ENCODE results near the gene PIK3CG.

PIK3CG gene

DNA sequence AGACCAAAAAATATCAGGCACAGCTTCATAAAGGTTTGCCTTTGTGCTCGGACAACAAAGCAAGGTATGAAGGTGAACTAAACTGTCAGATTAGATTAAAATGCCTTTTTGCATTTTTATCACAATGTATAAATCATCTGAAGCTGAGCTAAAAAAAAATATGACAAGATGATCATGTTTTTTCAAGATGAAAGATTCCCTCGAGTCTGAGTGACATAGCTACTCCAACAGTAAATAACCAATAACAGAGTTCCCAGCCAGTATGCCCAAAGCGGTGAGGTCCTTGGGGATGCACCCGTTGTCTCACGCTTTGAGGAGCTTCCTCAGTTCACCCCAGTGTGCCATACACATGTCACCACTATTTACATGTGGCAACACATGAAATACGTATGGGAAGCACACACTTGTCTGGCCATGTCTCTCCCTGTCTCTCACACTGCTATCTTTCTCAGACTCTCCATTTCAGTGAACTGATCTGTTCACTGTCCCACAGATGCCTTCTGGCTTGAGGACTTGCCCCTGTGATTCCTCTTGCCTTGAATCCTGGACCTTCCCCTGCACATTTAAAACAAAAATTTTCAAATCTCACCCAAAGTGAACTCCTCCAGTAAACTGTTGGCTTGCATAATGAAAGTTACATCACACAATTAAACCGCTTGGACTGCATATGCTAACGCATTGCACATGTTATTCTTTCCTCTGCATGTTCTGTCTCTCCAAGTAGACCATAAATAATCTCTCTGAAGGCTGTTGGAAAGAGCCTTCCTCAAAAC, 2.6 kb upstream of the PIK3CG start:
- Histone ChIP-seq H3K4me3 (ENCODE audit: low read depth in 1 of 2, low read length in 2 of 2) (no peak overlapping the region), H3K27ac (ENCODE audit: low read length) (no peak overlapping the region), H3K36me3 (ENCODE audit: control insufficient read depth in 1 of 2, insufficient read depth in 2 of 2, low read length in 2 of 2) (no peaks in the 10 kb centered on the region), H3K9me3 (ENCODE audit: control insufficient read depth in 1 of 2, low read length in 2 of 2) (no peaks in the 10 kb centered on the region), H3K4me1 (ENCODE audit: control insufficient read depth in 1 of 2, insufficient read depth in 2 of 2, low read length in 2 of 2) (peaks cover 6 to 12% of the 10 kb centered on the region in 2 donors), H3K27me3 (ENCODE audit: low read depth, low read length) (no peaks in the 10 kb centered on the region)

DNA sequence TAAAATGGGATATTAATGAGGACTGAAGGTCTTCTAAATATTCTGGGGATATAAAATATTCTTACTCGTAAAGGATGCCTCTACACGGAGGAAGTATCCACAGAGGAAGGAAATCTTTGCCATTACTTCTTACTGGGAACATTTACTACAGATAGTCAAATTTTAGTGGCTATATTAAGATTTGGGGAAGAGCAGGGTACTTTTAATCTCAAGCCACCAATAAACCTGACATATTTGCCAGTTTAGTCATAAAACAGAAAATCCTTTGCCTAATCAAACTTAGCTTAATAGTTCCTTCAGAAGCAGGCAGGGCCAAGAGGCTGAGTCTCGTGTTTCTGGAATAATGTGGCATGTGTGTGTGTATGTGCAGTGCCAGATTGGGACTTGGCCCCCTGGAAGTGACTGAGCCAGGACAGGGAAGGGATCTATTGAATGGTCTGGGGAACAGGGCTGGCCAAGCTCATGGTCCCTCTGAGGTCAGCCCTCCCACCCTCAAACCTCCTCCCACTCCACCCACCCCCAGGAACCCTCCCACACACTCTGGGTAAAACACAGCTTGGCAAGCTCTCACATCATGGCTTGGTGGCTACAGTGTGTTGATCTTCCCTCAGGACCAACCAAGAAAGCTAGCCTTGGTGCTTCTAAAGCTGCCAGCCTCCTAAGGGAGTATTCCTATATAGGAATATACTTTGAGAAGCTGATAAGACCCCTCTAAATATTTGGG, 1.6 kb upstream of the PIK3CG start:
- Histone ChIP-seq H3K36me3 (ENCODE audit: control insufficient read depth in 1 of 2, insufficient read depth in 2 of 2, low read length in 2 of 2) (peaks cover 0 to 5% of the 10 kb centered on the region in 2 donors), H3K9me3 (ENCODE audit: control insufficient read depth in 1 of 2, low read length in 2 of 2) (no peaks in the 10 kb centered on the region), H3K4me3 (ENCODE audit: low read depth in 1 of 2, low read length in 2 of 2) (no peak overlapping the region), H3K27me3 (ENCODE audit: low read depth, low read length) (no peaks in the 10 kb centered on the region), H3K27ac (ENCODE audit: low read length) (no peak overlapping the region), H3K4me1 (ENCODE audit: control insufficient read depth in 1 of 2, insufficient read depth in 2 of 2, low read length in 2 of 2) (peaks cover 6 to 12% of the 10 kb centered on the region in 2 donors)

DNA sequence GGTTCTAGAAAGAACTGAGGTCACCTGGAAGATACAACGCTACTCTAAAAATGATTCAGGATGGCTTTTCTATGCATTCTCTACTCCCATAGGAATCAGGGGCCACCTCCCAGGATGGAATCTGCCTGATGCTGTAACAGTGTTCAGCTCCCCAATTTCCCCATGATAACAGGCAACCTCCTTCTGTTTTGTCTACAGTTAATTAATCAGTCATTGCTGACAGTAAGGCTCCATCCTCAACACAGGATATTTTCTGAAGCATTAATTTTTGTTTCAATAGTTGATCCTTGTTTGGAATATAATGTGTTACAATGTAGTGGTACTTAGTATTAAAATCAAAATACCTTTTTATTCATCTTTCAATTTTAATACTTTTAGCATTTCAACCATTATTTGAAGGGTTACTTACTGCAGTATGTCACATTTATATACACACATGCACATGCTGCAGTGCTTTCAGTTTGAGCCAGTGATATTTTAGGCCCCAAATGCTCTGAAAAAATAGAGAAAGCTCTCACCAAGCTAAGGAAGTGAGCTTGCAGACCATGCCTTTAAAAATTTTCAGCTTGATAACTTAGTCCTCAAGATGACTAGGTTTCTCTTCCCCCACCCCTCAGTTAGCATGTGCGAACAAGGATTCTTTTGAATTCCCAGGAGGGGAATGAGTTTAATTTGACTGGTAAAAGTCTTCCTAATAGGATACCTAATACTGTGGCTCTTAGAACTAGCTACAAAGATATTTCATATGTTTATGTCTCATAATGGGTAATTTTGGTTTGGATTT, 592 bp upstream of the PIK3CG start:
- Histone ChIP-seq H3K27me3 (ENCODE audit: low read depth, low read length) (no peaks in the 10 kb centered on the region), H3K27ac (ENCODE audit: low read length) (peak overlapping the region; percentile 74), H3K4me1 (ENCODE audit: control insufficient read depth in 1 of 2, insufficient read depth in 2 of 2, low read length in 2 of 2) (peaks cover 0 to 12% of the 10 kb centered on the region in 2 donors), H3K36me3 (ENCODE audit: control insufficient read depth in 1 of 2, insufficient read depth in 2 of 2, low read length in 2 of 2) (peaks cover 0 to 5% of the 10 kb centered on the region in 2 donors), H3K4me3 (ENCODE audit: low read depth in 1 of 2, low read length in 2 of 2) (peak overlapping the region; percentile 51 to 59), H3K9me3 (ENCODE audit: control insufficient read depth in 1 of 2, low read length in 2 of 2) (no peaks in the 10 kb centered on the region)

DNA sequence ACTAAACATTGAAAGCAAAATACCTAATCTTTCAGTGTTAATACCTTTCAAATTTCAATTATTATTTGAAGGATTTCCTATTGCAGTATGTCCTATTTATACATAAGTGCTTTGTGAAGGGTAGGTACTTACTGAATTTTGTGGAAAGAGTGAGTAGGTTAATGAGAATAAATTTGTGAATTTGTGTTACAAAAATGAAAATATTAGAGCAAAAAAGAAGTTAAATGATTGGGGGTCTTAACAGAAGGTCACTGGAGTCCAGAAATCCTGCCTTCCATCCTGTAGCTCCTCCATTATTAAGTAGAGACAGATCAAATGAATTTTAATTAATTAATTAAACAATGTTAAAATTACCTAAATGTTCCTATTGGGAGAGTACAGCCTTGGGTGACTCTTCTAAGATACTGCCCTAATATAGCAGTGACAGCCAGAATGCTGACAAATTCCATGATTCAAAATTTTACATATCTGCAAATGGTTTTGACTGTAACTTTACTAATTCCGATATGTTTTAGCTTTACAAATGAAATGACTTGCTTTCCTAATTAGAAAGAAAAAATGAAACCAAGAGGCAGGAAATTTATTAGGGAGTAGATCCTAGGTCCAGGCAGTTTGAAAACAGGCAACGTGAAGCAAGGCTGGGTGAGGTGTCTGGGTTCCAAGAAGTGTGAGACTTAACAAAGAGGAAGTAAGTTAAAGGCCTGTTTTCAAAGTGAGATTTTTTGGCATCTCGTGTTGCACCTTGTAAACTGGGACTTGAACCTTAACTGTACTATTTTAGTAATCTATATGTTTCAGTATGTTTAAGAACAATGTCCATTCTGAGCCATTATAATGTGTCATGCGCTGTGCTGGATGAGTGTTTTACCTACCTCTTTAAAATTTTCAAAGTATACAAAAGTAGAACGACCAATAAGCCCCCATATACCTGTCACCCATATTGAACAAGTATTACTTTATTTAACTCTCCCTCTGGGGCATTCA, 1.5 kb downstream of the PIK3CG start:
- H3K4me1 ChIP-seq (ENCODE audit: control insufficient read depth in 1 of 2, insufficient read depth in 2 of 2, low read length in 2 of 2): peaks cover 0 to 12% of the 10 kb centered on the region in 2 donors
- peaks cover 0 to 5% of the 10 kb centered on the region in 2 donors for H3K36me3 ChIP-seq (ENCODE audit: control insufficient read depth in 1 of 2, insufficient read depth in 2 of 2, low read length in 2 of 2)
- peak overlapping the region; percentile 51 to 59 for H3K4me3 ChIP-seq (ENCODE audit: low read depth in 1 of 2, low read length in 2 of 2)
- no peaks in the 10 kb centered on the region for H3K9me3 ChIP-seq (ENCODE audit: control insufficient read depth in 1 of 2, low read length in 2 of 2)
- H3K27ac ChIP-seq (ENCODE audit: low read length): peak overlapping the region; percentile 74
- H3K27me3 ChIP-seq (ENCODE audit: low read depth, low read length): no peaks in the 10 kb centered on the region

DNA sequence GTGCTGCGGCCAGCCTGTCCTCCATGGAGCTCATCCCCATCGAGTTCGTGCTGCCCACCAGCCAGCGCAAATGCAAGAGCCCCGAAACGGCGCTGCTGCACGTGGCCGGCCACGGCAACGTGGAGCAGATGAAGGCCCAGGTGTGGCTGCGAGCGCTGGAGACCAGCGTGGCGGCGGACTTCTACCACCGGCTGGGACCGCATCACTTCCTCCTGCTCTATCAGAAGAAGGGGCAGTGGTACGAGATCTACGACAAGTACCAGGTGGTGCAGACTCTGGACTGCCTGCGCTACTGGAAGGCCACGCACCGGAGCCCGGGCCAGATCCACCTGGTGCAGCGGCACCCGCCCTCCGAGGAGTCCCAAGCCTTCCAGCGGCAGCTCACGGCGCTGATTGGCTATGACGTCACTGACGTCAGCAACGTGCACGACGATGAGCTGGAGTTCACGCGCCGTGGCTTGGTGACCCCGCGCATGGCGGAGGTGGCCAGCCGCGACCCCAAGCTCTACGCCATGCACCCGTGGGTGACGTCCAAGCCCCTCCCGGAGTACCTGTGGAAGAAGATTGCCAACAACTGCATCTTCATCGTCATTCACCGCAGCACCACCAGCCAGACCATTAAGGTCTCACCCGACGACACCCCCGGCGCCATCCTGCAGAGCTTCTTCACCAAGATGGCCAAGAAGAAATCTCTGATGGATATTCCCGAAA, 2.7 kb downstream of the PIK3CG start:
- peaks cover 0 to 12% of the 10 kb centered on the region in 2 donors for H3K4me1 ChIP-seq (ENCODE audit: control insufficient read depth in 1 of 2, insufficient read depth in 2 of 2, low read length in 2 of 2)
- H3K9me3 ChIP-seq (ENCODE audit: control insufficient read depth in 1 of 2, low read length in 2 of 2): no peaks in the 10 kb centered on the region
- H3K27ac ChIP-seq (ENCODE audit: low read length): no peak overlapping the region
- H3K36me3 ChIP-seq (ENCODE audit: control insufficient read depth in 1 of 2, insufficient read depth in 2 of 2, low read length in 2 of 2): peaks cover 0 to 5% of the 10 kb centered on the region in 2 donors
- H3K27me3 ChIP-seq (ENCODE audit: low read depth, low read length): no peaks in the 10 kb centered on the region
- no peak overlapping the region for H3K4me3 ChIP-seq (ENCODE audit: low read depth in 1 of 2, low read length in 2 of 2)

DNA sequence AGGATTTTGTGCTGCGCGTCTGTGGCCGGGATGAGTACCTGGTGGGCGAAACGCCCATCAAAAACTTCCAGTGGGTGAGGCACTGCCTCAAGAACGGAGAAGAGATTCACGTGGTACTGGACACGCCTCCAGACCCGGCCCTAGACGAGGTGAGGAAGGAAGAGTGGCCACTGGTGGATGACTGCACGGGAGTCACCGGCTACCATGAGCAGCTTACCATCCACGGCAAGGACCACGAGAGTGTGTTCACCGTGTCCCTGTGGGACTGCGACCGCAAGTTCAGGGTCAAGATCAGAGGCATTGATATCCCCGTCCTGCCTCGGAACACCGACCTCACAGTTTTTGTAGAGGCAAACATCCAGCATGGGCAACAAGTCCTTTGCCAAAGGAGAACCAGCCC, 3.3 kb downstream of the PIK3CG start:
- no peak overlapping the region for H3K4me3 ChIP-seq (ENCODE audit: low read depth in 1 of 2, low read length in 2 of 2)
- peaks cover 0 to 5% of the 10 kb centered on the region in 2 donors for H3K36me3 ChIP-seq (ENCODE audit: control insufficient read depth in 1 of 2, insufficient read depth in 2 of 2, low read length in 2 of 2)
- no peak overlapping the region for H3K27ac ChIP-seq (ENCODE audit: low read length)
- no peaks in the 10 kb centered on the region for H3K27me3 ChIP-seq (ENCODE audit: low read depth, low read length)
- H3K9me3 ChIP-seq (ENCODE audit: control insufficient read depth in 1 of 2, low read length in 2 of 2): no peaks in the 10 kb centered on the region
- H3K4me1 ChIP-seq (ENCODE audit: control insufficient read depth in 1 of 2, insufficient read depth in 2 of 2, low read length in 2 of 2): peaks cover 0 to 7% of the 10 kb centered on the region in 2 donors

DNA sequence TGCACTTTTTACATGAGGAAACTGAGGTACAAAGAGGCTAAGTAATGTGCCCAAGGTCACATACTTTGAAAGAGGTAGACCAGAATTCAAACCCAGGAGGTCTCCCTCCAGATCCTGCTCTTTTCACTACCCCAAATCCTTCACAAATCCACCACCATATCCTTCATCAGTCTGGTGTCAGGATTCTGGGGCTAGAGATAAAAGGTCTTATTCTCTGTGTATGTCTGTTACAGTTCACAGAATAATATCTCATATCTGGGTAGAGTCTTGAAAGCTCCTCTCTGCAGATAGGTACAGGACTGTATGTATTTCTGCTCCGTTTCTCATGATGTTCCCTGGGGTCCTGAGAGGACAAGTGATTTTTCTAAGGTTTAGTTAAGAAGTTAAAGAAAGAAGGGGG, 4.9 kb downstream of the PIK3CG start:
- Histone ChIP-seq H3K36me3 (ENCODE audit: control insufficient read depth in 1 of 2, insufficient read depth in 2 of 2, low read length in 2 of 2) (peaks cover 0 to 5% of the 10 kb centered on the region in 2 donors), H3K4me1 (ENCODE audit: control insufficient read depth in 1 of 2, insufficient read depth in 2 of 2, low read length in 2 of 2) (no peaks in the 10 kb centered on the region), H3K27ac (ENCODE audit: low read length) (no peak overlapping the region), H3K4me3 (ENCODE audit: low read depth in 1 of 2, low read length in 2 of 2) (no peak overlapping the region), H3K9me3 (ENCODE audit: control insufficient read depth in 1 of 2, low read length in 2 of 2) (no peaks in the 10 kb centered on the region), H3K27me3 (ENCODE audit: low read depth, low read length) (no peaks in the 10 kb centered on the region)

DNA sequence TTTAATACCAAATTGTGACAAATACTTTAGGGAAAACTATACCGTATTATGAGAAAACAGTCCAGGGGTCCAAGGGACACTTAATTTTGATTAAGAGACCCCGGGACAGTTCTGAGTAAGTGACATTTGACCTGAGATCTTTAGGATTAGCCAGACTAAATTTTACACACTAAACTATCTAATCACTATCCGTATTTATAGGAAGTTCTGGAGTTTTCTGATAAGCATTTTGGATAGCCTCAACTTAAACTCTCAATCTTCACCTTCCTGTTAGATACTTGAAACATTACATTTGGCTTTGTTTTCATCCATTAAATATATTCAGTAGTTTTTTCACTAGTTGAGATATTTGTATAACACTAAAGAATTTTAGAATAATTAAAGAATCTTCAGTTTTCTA, 5.4 kb downstream of the PIK3CG start:
- H3K27me3 ChIP-seq (ENCODE audit: low read depth, low read length): no peaks in the 10 kb centered on the region
- H3K9me3 ChIP-seq (ENCODE audit: control insufficient read depth in 1 of 2, low read length in 2 of 2): no peaks in the 10 kb centered on the region
- no peaks in the 10 kb centered on the region for H3K4me1 ChIP-seq (ENCODE audit: control insufficient read depth in 1 of 2, insufficient read depth in 2 of 2, low read length in 2 of 2)
- H3K36me3 ChIP-seq (ENCODE audit: control insufficient read depth in 1 of 2, insufficient read depth in 2 of 2, low read length in 2 of 2): peaks cover 0 to 5% of the 10 kb centered on the region in 2 donors
- no peak overlapping the region for H3K27ac ChIP-seq (ENCODE audit: low read length)
- H3K4me3 ChIP-seq (ENCODE audit: low read depth in 1 of 2, low read length in 2 of 2): no peak overlapping the region

DNA sequence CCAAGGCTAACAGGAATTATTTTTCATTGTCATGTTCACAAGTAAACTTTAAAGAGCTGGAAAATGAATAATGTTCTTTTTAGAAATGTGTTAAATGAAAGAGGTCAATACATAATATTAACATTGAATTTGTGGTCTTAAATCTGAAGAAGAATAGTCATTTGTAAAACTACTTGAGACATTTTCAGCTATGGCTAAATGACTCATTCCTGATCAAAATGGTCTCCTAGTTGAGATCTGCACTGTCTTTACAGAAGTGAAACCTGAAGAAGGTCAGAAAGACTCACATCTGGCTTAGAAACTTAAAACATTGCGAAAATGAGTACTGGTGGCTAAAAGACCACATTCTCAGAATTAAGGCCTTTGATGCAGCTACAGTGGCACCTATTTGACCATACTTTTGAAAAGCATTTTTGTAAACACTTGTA, 5.9 kb downstream of the PIK3CG start:
- peak overlapping the region in 1 of 2 donors; percentile 4 for H3K4me3 ChIP-seq (ENCODE audit: low read depth in 1 of 2, low read length in 2 of 2)
- no peaks in the 10 kb centered on the region for H3K27me3 ChIP-seq (ENCODE audit: low read depth, low read length)
- no peaks in the 10 kb centered on the region for H3K4me1 ChIP-seq (ENCODE audit: control insufficient read depth in 1 of 2, insufficient read depth in 2 of 2, low read length in 2 of 2)
- H3K27ac ChIP-seq (ENCODE audit: low read length): peak overlapping the region; percentile 31
- H3K9me3 ChIP-seq (ENCODE audit: control insufficient read depth in 1 of 2, low read length in 2 of 2): no peaks in the 10 kb centered on the region
- peaks cover 0 to 5% of the 10 kb centered on the region in 2 donors for H3K36me3 ChIP-seq (ENCODE audit: control insufficient read depth in 1 of 2, insufficient read depth in 2 of 2, low read length in 2 of 2)

Data from muscle layer of duodenum (tissue), 2 donors.